Measurements from ENCODE around the gene TP53I3.

- TF ChIP-seq POLR2A (IDR thresholded peaks at IDR 0.05) (no peak), CTCF (IDR thresholded peaks at IDR 0.05) (no peak)
Observed at GRCh38 chr2:24058564-24059271, 25.9 kb downstream of the TP53I3 start.
